Effector CD8-positive, alpha-beta T cell (primary cell): ENCODE data around the gene PDE4D.
"Not testable (repeated sequence)": the region's sequence is repeated elsewhere in the genome, so short reads cannot be mapped to it uniquely, and the experiment has no call there.

ENCODE experiments used
- DNase-seq: peaks from one replicate; lab custom pipeline; 2025; lab: John Stamatoyannopoulos, UW

PDE4D gene

DNA sequence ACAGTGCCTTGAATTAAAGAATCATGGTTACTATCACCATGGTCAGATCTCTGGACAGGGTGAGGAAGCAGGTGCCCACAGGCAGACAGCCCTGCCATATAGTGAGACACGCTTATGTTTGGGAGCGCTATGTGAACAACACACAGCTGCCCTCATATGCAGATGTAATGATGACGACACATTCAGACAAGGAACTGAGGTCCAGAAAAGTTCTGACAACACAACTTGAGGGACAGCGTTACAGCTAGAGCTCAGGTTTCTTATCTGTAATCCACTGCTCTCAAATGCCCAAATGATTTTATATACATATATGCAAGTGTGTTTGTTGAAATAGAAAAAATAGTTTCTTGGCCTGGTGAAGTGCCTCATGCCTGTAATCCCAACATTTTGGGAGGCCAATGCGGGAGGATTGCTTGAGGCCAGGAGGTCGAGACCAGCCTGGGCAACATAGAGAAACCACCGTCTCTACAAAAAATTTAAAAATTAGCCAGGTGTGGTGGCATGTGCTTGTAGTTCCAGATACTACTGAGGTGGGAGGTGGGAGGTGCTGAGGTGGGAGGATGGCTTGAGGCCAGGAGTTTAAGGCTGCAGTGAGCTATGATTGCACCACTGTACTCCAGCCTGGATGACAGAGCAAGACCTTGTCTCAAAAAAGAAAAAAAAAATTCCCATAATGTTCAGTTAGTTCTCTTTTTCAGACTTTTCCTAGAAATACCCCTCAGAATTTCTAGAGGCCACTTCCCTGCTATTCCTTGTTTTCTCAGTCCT is 887.4 kb downstream of the PDE4D start:
- no peak for DNase-seq

- DNase-seq: no peak
Observed at GRCh38 chr5:59003641-59004040, 889.9 kb downstream of the PDE4D start.

DNA sequence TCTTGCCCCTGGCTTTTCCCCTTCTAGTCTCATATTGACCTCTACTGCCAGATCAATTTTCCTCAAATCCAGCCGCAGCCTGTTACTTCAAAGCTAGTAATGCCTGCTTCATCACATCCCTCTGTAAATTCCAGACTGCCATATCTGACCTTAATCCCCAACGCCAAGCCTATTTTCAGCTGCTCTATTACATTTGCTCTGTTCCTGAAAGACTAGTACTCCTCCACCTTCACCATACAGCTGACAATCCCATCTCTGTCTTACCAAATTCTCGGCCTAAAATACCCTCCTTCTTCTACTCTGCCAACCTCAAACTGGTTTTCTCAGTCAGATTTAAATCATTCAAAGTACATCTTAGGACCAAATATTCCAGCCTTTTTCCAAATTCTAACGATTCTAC is 890.4 kb downstream of the PDE4D start:
- DNase-seq: no peak

DNA sequence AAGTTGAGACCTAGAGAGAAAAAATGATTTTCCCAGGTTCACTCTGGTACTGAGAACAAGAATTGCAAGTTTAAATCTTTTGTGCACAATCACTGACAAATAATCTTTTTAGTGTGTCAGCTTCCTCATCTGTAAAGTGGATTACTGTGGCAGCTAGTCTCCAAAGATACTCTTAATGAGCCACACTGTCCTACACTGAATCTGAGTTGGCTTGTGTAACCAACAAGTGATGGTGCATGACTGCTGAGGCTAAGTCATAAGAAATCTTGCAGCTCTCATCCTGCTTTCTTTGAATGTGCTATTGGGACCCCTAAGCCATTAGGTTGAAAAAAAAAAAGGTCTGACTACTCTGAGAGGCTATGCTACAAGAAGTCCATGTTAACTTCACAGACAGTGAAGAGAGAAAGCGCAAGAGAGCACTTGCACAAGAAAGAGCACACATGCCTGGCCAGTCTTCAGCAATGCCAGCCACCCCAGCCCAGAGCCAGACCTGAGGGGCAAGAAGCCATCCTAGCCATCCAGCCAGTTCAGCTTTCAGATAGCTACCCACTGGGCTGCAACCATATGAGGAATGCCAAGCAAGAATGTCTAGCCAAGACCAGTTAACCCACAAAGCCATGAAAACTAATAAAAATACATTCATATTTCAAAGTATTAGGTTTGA is 891.2 kb downstream of the PDE4D start:
- no peak for DNase-seq

DNA sequence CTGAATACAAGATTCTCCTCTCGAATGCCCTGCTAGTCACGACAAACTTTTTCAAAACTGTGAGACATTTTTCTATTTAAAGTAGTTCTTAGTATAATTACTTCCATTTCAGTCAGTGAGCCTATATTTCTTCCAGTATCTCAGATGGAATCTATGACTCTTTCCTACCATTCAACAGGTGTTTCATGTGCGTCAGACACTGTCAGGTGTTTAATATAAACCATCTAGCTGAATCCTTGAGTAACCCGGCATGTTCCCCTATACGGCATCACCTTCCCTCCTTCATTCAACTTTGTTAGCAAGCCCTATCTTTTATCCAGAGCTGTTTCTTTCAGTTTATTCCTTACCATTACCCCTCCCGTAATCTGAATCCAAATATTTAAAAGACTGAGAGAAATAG is 891.8 kb downstream of the PDE4D start:
- no peak for DNase-seq

- no peak for DNase-seq
Observed at GRCh38 chr5:59001154-59001553, 892.4 kb downstream of the PDE4D start.

- no peak for DNase-seq
Observed at GRCh38 chr5:59000211-59000610, 893.3 kb downstream of the PDE4D start.

GRCh38 chr5:58999804-59000203 is 893.7 kb downstream of the PDE4D start:
- no peak for DNase-seq

- no peak for DNase-seq
Observed at GRCh38 chr5:58998544-58998943, 895.0 kb downstream of the PDE4D start.

DNA sequence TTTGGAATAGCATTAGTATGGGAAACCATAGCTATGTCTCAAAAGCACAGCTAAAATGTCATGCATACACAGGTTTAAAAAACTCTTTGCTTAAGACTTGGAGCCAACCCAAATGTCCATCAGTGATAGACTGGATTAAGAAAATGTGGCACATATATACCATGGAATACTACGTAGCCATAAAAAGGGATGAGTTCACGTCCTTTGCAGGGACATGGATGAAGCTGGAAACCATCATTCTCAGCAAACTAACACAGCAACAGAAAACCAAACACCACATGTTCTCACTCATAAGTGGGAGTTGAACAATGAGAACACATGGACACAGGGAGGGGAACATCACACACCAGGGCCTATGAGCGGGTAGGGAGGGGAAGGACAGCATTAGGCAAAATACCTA is 897.7 kb downstream of the PDE4D start:
- not testable (repeated sequence) for DNase-seq

- no peak for DNase-seq
Observed at GRCh38 chr5:58993461-58993860, 900.1 kb downstream of the PDE4D start.

DNA sequence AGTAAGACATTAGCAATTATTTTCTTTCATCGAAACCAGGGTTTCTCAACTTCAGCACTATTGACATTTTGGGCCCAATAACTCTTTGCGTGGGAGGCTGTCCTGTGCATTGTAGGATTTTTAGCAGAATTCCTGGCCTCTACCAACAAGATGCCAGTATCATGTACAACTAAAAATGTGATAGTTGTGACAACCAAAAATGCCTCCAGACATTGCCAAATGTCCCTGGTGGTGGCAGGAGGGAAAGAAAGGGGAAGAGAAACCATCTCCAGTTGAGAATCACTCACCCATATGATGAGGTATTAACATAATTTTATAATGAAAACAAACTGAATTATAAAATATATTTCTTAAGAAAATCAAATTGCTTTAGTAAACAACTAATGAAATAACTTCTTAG is 904.6 kb downstream of the PDE4D start:
- DNase-seq: no peak

GRCh38 chr5:58987193-58987592 is 906.3 kb downstream of the PDE4D start:
- no peak for DNase-seq

- DNase-seq: no peak
Observed at GRCh38 chr5:58986281-58986680, 907.2 kb downstream of the PDE4D start.

DNA sequence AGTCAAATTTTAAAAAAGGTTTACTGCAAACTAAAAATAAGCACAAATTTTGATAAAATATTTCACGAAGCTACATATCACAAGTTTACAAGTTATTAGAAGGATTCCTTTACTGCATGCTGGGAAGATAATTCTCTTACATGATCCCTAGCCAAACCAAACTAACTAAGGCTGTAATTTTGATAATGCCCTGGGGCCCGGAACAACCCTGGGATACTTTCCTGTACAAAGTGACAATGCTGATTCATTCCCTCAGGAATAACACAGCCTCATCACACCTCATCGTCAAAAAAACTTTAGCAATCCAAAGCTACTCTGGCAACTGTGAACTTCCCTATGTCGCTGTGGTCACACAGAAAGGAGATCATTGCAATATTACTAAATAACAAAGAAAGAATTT is 907.8 kb downstream of the PDE4D start:
- no peak for DNase-seq

DNA sequence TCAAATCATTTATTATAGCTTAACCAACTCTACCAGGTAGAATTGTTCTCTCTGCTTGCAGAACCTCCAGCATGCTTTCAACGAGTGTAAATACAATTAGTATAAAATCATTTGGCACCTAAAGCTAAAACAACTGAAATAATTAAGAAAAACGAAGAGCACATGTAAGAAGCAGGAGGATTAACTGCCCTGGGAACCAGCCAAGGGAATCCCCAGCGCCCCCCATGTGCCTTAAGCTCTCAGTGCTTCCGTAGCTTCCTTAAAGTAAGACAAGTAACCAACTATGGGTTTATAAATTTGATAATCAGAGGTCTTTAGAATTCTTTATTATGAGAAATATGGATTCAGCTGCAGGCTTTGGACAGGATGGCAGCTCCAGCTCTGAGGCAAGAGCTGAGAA is 908.2 kb downstream of the PDE4D start:
- no peak for DNase-seq

GRCh38 chr5:58983526-58984452 is 909.7 kb downstream of the PDE4D start:
- DNase-seq: no peak

DNA sequence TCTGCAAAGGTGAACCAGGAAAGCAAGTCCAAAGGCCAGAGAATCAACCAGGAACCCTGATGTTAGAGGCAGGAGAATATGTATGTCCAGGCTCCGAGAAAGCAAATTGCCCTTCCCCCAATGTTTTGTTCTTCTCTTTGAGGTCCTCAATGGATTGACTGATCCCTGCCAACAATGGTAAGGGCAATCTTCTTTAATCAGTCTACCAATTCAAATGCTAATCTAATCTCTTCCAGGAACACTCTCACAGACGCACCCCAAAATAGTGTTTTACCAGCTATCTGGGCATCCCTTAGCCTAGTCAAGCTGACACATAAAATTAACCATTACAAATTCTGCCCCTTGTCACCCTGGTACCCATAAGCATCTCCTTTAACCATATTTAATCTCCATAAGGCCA is 912.6 kb downstream of the PDE4D start:
- DNase-seq: no peak

- no peak for DNase-seq
Observed at GRCh38 chr5:58979090-58979489, 914.4 kb downstream of the PDE4D start.

DNA sequence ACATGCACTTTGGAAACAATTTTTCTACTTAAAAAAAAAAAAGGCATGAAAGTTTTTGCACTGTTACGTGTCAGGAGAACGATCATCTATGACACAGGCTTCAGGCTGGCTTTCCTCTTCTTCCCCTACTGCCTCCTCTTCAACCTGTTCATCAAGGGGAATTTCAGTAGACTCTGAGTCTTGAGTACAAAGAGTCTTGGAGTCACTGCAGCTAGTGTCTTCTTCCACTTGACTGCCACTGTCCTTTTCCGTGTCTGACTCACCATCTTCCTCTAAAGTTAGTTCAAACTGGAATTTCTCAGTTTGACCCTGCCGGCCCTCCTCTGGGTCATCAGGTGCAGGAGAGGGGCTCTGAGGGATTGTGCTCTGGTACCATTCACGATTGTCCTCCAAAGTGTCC is 918.9 kb downstream of the PDE4D start:
- DNase-seq: no peak

DNA sequence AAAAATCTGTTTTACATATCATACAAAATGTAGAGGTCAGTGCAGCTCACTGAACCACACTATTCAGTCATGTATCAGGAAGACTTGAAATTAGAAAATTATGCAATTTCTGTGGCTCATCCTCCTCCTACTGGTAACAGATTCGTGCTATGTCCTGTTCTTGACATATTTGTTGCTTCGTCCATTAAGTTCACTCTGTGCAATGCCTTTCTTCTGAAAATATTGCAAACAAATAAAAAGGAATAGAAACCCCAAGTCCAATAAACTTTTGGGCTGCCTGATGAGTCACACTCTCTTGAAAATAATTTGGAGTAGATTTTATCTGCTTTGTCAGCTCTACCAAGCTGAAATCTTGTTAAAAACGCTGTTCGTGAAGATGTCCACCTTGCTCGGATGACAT is 919.4 kb downstream of the PDE4D start:
- no peak for DNase-seq

DNA sequence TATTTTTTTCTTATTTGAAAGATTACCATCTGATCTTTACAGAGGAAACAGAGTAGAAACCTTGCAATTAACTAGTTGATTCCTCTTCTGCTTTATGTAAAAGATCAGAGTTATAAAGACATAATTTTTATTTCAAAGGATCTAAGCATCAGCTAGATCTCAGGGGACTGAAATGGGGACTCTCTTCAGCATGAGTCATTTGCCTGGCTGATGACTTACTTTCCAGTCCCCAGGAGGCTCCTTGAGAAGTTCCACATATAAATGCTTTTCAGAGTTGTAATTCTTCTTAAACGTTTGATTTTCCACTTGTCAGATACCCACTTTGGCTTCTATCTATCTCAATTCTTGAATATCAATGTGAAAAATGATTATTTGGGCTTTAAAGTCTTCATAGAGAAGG is 921.2 kb downstream of the PDE4D start:
- no peak for DNase-seq

GRCh38 chr5:58970766-58971165 is 922.8 kb downstream of the PDE4D start:
- no peak for DNase-seq
